GM12892 (cell line): ENCODE results near the gene SH3GL3.

ENCODE experiments used
- POLR2A ChIP-seq: IDR thresholded peaks from 2 replicates; pipeline ENCODE4 v1.6.1; 2011; ENCODE audit warnings: low read depth, low read length, control low read depth
- POLR2AphosphoS5 ChIP-seq: IDR thresholded peaks from 2 replicates; pipeline ENCODE4 v1.6.1; 2011; ENCODE audit warnings: low read depth, low read length, control low read depth

GRCh38 chr15:83571820-83572707, 124.9 kb downstream of the SH3GL3 start:
- TF ChIP-seq POLR2A: no peak
- no peak for TF ChIP-seq POLR2AphosphoS5
